ENCODE measurements around the gene FOXF1. TPM values are rescaled to one million over a fixed set of nuclear protein-coding genes. Genes with fewer than 3 reads are reported as not detected.

FOXF1 gene
- total and polyA plus RNA-seq, 12 donors, result 0.08 to 0.38 (median 0.22) TPM; not detected in 2

DNA sequence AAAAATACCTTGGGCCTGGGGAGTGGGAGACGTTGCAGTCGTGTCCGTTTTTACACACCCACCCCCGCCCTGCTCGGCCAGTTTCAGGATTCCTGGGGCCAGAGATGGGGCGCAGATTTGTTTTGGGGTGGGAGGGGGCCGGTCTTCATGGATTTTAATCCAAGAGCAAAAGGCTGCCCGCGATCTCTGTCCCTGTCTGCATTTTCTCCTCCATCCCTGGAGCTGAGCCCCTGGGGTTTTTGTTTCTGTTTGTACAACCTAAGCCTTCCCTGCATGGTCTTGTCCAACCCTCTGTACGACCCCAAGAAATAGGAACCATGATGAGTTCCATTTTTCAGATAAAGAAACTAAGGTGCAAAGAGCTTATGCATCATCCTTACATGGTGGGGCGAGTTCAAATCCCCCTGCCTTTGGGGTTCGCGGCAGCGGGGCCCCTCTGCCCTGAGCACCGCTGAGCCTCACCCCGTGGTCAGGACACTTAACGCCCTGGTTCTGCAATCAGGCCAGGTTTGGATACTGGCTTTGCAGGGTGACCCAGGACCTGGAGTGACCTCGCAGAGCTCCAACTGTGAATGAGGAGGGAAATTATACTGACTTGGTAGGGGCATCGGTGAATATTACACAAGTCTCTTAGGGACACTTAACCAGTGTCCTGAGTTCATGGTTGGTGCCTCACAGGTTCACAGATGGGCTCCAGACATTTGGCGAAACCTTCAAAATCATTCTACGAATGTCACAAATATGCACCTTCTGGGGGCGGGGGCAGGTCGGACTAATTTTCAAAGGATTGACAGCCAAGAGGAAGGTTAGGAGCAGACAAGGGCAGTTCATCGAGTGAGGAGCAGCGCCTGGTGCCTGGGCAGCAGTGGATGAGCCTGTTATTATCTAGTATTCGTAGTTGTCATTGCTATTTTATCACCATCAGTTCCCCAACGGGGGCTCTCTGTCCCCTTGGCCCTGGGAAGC is 4.1 kb upstream of the FOXF1 start:
- no peak overlapping the region for H3K27ac ChIP-seq
- H3K27me3 ChIP-seq, result peaks cover 74 to 100% (median 98%) of the 10 kb centered on the region in 7 donors
- 10% methylated on average over 27 of the region's 27 CpGs for WGBS, 2 donors
- DNase-seq, result no peak
- intact Hi-C loops (cut with DNase I), result no loop called here
- peak overlapping the region in 1 of 10 donors; percentile 10 for H3K4me3 ChIP-seq
- no peak for TF ChIP-seq CTCF (IDR thresholded peaks at IDR 0.05)
- H3K4me1 ChIP-seq, result peaks cover 10 to 53% (median 37%) of the 10 kb centered on the region in 9 donors
- no peak for ATAC-seq
- H3K36me3 ChIP-seq, result no peaks in the 10 kb centered on the region
- H3K9me3 ChIP-seq, result no peaks in the 10 kb centered on the region

DNA sequence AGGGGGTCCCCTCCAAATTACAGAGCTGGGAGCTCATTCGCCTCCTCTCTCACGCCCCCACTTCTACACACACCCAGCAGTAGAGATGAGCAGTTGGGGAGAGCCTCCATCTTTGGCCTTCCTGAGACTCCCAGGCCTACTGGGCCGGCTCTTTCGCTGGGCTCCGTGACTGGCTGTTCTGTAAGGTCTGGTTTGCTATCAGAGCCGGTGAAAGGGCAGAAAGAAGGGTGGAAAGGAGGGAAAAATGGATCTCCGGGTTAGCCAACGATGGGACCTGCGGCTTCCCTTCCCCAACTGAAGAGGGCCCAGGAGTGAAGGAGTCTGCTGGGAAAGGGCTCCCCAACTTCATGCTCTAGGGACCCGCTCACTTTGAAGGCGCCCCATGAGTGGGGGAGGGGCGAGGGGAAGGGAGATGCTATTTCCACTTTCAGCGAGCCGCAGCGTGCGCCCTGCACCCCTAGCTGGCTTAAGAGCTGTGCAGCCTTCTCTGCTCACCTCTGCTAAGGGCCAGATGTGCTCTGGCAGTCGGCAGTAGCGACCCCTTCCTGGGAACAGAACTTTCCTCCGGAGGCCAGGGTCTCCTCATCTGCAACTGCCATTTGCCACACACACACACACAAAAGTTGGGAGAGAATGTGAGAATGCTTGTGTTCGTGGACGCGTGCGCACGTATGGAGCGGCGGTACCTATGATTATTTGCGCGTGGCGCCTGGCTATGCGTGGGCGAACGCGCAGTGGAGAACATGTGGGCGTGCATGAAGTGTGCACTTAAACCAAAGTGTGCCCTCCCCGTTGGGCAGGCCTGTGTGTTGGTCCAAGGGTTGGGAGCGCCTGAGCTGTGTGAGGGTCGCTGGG is 2.9 kb upstream of the FOXF1 start:
- TF ChIP-seq CTCF (IDR thresholded peaks at IDR 0.05), result no peak

DNA sequence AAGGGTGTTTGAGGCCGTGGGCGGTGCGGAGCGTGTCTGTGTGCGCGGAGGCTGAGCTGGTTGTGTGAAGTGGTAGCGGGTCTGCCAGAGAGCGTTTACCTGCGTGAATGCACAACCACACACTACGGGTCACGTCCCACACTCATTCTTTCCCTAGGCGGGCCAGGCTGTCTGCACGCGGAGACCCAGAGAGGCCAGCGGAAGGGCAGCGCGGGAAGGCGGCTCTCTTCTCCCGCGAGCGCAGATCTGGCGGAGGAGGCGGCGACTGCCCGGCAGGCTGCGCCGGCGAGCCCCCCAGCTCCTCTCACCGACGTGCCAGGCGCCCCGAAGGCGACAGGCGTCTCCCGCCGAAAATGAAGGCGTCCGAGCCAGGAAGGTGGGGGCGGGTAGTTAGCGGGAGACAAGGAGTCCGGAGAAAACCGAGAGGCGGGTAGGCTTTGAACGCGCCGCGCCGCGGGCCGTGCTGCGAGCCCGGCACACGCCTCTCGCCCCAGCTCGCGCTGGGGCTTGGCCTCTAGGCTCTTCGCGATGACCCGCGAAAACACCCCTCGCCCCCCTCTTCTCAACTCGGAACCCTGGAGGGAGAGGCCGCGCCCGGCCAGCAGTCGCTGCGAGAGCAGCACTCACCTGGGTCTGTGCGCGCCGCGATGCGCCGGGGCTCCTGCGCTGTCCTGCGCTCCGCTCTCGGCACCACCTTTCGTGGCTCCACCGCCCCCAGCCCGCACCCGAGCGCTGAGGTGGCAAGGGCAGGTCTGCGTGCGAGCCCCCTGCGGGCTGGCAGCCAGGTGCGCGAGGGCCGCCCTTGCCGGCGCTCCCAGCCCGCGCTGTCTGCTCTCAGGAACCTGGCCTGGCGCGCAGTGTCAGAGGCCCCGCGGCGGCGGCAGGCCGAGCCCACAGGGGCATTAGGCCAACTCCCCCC is 2.0 kb upstream of the FOXF1 start:
- Histone ChIP-seq H3K27me3 (peaks cover 74 to 100% (median 98%) of the 10 kb centered on the region in 7 donors), H3K9me3 (no peaks in the 10 kb centered on the region), H3K36me3 (no peaks in the 10 kb centered on the region), H3K27ac (no peak overlapping the region), H3K4me1 (peaks cover 10 to 59% (median 37%) of the 10 kb centered on the region in 9 donors), H3K4me3 (peak overlapping the region; percentile 43 to 67 (median 58))
- ATAC-seq (no peak), DNase-seq (no peak)
- no peak for TF ChIP-seq CTCF (IDR thresholded peaks at IDR 0.05)
- intact Hi-C loops (cut with DNase I), result no loop called here
- 1 to 2% methylated on average over 91 to 99 of the region's 99 CpGs for WGBS, 2 donors

More for the DNA sequence above, 2.9 kb upstream of the FOXF1 start:
- ATAC-seq (no peak), DNase-seq (no peak)
- H3K27me3 ChIP-seq, result peaks cover 76 to 100% (median 98%) of the 10 kb centered on the region in 7 donors
- peaks cover 10 to 59% (median 37%) of the 10 kb centered on the region in 9 donors for H3K4me1 ChIP-seq
- no peaks in the 10 kb centered on the region for H3K9me3 ChIP-seq
- H3K4me3 ChIP-seq, result peak overlapping the region in 2 of 10 donors; percentile 61 to 65
- H3K36me3 ChIP-seq, result no peaks in the 10 kb centered on the region
- 8 to 9% methylated on average over 37 of the region's 37 CpGs for WGBS, 2 donors
- no peak overlapping the region for H3K27ac ChIP-seq
- intact Hi-C loops (cut with DNase I), result no loop called here
